GM18517 (cell line): ENCODE data around the gene TNFAIP8.

Experiments
- ATAC-seq: cut with Tn5 transposase; IDR thresholded peaks from one replicate; pipeline ENCODE4 v1.9.1; 2021; ENCODE audit warnings: mild to moderate bottlenecking, moderate library complexity; ENCODE audit not compliant: unreplicated experiment

TNFAIP8 gene

GRCh38 chr5:119389288-119390030 is 33.6 kb downstream of the TNFAIP8 start:
- no peak for ATAC-seq

GRCh38 chr5:119390404-119390803 is 34.6 kb downstream of the TNFAIP8 start:
- no peak for ATAC-seq

DNA sequence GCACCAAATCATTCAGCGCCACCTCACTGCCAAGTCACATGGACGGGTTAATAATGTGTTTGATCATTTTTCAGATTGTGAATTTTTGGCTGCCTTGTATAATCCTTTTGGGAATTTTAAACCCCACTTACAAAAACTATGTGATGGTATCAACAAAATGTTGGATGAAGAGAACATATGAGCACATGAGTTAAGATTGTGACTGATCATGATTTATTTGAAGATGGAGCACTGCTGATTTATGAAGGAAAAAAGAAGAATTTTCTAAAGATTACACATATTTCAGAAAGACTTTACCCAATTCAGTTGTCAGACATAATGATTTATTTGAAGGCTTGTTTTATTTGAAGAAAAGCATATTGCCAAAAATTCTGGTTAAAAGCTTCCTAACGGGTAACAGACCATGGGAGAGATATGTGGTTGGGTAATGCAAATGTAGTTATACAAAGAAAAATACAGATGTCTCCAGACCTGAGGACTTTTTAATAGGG is 37.4 kb downstream of the TNFAIP8 start:
- no peak for ATAC-seq

- ATAC-seq, result no peak
These were observed 37.9 kb downstream of the TNFAIP8 start for GRCh38 chr5:119393746-119394145.

- ATAC-seq, result peak; percentile 60
These were observed 39.4 kb downstream of the TNFAIP8 start for GRCh38 chr5:119395080-119395836.

GRCh38 chr5:119396030-119396664 is 40.3 kb downstream of the TNFAIP8 start:
- no peak for ATAC-seq

- ATAC-seq, result peak; percentile 52
These were observed 41.9 kb downstream of the TNFAIP8 start for GRCh38 chr5:119397518-119398380.

GRCh38 chr5:119398727-119399466 is 43.1 kb downstream of the TNFAIP8 start:
- no peak for ATAC-seq

- no peak for ATAC-seq
These were observed 44.4 kb downstream of the TNFAIP8 start for GRCh38 chr5:119400245-119400644.

DNA sequence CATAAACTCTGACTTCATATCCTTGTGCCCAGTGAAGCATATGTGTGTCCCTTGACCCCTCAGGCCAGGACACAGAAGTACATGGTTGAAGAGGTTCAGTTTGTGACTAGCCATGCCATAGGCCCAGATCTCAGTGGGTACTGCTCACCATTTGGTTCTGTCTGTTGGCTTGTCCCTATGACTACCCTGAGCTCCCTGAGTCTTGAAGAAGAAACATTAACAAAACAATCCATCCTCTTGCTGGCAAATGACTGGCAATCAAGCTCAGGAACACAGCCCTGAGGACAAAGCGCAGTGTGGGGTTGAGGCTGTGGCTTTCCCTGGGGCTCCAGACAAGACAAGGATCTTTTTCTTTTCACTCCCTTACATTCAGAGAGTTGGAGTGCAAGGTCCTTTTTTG is 46.3 kb downstream of the TNFAIP8 start:
- no peak for ATAC-seq

DNA sequence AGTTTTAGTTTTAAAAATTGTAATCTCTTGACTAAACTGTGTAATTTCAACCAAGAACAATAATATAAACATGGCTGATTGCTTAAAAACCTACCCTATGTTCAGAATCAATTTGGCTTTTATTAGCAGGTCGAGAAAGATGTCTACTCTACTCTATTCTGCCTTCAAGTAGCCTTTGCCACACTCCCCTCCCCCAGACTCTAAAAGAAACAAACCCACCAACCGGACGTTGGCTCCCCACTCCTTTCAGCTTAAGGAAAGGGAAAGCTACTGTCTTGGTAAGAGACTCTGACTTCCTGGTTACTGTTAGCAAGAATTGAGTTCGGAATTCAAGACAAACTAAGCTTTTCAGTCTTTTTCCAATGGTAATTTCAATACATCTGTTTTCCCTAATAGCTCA is 46.7 kb downstream of the TNFAIP8 start:
- no peak for ATAC-seq

GRCh38 chr5:119404033-119404432 is 48.2 kb downstream of the TNFAIP8 start:
- no peak for ATAC-seq

- no peak for ATAC-seq
These were observed 49.6 kb downstream of the TNFAIP8 start for GRCh38 chr5:119405419-119405818.

DNA sequence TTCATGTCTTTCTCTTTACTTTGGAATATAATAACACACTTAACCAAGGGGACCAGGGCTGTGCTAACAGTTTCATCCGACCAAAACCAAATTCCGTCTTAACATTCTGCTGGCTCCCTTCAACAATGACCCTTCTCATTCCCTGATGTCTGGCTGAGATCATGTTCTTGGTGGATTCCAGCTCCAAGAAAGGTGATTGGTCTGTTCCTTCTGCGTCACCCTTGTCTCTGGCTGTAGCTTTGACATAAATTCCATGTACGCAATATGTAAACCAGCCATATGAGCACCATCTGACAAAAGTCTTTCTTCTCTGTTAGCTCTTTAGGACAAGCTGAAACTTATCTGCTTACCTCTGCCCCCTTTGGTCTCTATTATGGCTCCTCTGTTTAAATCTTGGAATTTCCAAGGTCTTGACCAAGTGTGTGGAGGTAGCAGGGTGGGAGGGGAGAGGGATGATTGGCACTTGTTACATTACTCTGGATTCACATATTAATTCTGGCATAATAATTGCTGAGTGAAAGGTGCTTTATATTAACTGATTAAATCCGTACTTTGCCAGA is 50.8 kb downstream of the TNFAIP8 start:
- no peak for ATAC-seq

DNA sequence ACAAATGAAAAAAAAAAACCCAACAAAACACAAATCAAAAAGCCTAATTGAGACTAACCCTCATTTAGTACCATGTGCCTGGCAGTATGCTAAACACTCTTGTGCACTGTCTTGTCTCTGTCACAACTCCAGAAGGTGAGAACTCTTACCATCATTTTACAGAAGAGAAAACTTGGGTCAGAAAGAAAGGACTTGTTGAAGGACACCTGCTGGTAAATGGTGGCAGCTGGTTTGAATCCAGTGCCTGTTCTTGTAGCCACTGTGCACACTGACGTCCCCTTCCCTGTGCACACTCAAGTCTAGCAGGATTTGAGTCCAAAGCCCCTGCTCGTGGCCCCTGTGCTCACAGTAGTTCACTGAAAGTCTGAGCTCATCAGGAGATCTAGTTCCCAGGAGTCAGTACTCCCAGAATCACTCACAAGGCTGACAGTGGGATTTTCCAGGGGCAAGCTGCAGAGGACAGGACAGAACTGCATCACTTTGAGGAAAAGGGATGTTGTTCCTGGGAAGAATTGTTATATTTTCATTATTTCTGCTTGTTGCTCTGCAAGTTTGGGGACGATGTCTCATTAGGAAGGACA is 53.5 kb downstream of the TNFAIP8 start:
- ATAC-seq, result peak; percentile 54

DNA sequence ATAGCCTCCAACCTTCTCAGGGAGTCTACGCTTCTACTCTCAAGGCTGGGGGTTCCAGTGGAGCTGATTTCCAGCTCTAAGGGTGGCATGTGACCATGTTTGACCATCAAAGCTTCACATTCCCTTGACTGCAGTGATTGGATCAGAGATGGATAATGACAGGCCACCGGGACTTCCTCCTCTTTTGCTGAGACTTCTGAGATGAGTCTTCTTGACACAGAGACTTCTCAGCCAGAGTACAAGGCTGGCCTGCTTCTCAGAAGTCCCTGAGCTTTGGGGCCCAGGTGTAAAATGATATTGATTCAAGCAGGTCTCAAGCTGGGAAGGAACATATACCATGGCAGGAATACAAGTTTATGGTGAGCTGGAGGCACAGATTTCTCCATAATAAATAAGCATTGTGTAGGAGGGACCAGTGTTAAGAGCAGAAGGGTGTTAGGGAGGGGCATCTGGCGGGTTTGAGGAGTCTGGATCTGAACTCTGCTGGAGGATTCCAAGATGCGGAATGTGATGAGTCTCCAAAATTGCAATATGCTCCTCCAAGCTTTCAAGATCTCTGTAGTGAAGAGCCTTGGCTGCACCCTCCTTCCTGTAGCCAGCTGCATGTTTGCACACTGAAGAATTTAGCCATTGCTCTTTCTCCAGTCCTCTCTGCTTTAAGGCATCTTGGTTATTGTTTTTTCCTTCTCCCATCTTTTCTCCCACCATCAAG is 54.8 kb downstream of the TNFAIP8 start:
- no peak for ATAC-seq

- peak; percentile 76 for ATAC-seq
These were observed 55.8 kb downstream of the TNFAIP8 start for GRCh38 chr5:119411361-119412278.
